Neural cell (in vitro differentiated cells): Measurements from ENCODE around the gene RABGGTB.

Source experiments
- CTCF ChIP-seq: fragments of 450-650 bp; IDR thresholded peaks from 2 replicates; pipeline ENCODE4 v1.5.1; 2014; ENCODE audit warnings: antibody characterized with exemption, mild to moderate bottlenecking, moderate library complexity; ENCODE audit not compliant: poor library complexity, severe bottlenecking
- POLR2AphosphoS5 ChIP-seq: IDR thresholded peaks from 2 replicates; pipeline ENCODE4 v1.6.1; 2012
- SMC3 ChIP-seq: fragments of 450-650 bp; conservative IDR thresholded peaks from 2 replicates; pipeline ENCODE4 v1.6.1; 2014; ENCODE audit warnings: antibody characterized with exemption, mild to moderate bottlenecking, moderate library complexity; ENCODE audit not compliant: poor library complexity

- TF ChIP-seq SMC3 (no peak), CTCF (no peak), POLR2AphosphoS5 (no peak)
Measured at GRCh38 chr1:75770761-75771160, 15.3 kb upstream of the RABGGTB start.
